HepG2 (cell line): ENCODE measurements around the gene ABCB9. TPM values are rescaled to one million over a fixed set of nuclear protein-coding genes. Genes with fewer than 3 reads are reported as not detected.

ENCODE experiments used
- DPF2 ChIP-seq: sonication (generic); formaldehyde crosslinking; IDR thresholded peaks from 2 replicates; pipeline ENCODE4 v1.4.0; 2020; ENCODE audit warnings: mild to moderate bottlenecking, low read depth, missing genetic modification reagents, borderline replicate concordance
- EP300 ChIP-seq, 3 experiments: sonication (generic) in 1 of 3; formaldehyde crosslinking in 1 of 3; IDR thresholded peaks; 2 replicates each; pipeline versions ENCODE4 v1.5.1 to v1.6.1; 2011 to 2020; ENCODE audit warnings: low read depth in 2 of 3, low read length in 2 of 3, borderline replicate concordance in 1 of 3, improper control_type of control experiment in 1 of 3, mild to moderate bottlenecking in 1 of 3, missing genetic modification reagents in 1 of 3, moderate library complexity in 1 of 3
- HOXA5 ChIP-seq: sonication (generic); formaldehyde crosslinking; IDR thresholded peaks from 2 replicates; pipeline ENCODE4 v1.4.0; 2020; ENCODE audit warnings: missing genetic modification reagents
- MZF1 ChIP-seq: sonication (generic); formaldehyde crosslinking; IDR thresholded peaks from 2 replicates; pipeline ENCODE4 v1.8.1; 2023; ENCODE audit warnings: mild to moderate bottlenecking, missing genetic modification reagents, borderline replicate concordance
- NFYB ChIP-seq: sonication (generic); formaldehyde crosslinking; IDR thresholded peaks from 2 replicates; pipeline ENCODE4 v1.4.0; 2020; ENCODE audit warnings: missing genetic modification reagents
- POLR2A ChIP-seq, 2 experiments: IDR thresholded peaks; 2 replicates each; pipeline ENCODE4 v1.6.1; 2011; ENCODE audit warnings: low read depth in 2 of 2, low read length in 2 of 2, mild to moderate bottlenecking in 1 of 2, moderate library complexity in 1 of 2; ENCODE audit not compliant: insufficient read depth in 1 of 2
- REL ChIP-seq: sonication (generic); formaldehyde crosslinking; conservative IDR thresholded peaks from 2 replicates; pipeline ENCODE4 v1.8.0; 2022; ENCODE audit warnings: mild to moderate bottlenecking, missing genetic modification reagents, moderate library complexity
- RXRB ChIP-seq: IDR thresholded peaks from 2 replicates; pipeline ENCODE4 v1.6.1; 2016; ENCODE audit warnings: borderline replicate concordance, missing genetic modification reagents, missing compliant biosample characterization
- SMAD3 ChIP-seq: sonication (generic); formaldehyde crosslinking; IDR thresholded peaks from 2 replicates; pipeline ENCODE4 v1.4.0; 2020; ENCODE audit warnings: missing genetic modification reagents
- YEATS4 ChIP-seq: sonication (generic); formaldehyde crosslinking; IDR thresholded peaks from 2 replicates; pipeline ENCODE4 v1.4.0; 2020; ENCODE audit warnings: missing genetic modification reagents, borderline replicate concordance
- ZBTB1 ChIP-seq: sonication (generic); formaldehyde crosslinking; IDR thresholded peaks from 2 replicates; pipeline ENCODE4 v1.4.0; 2020; ENCODE audit warnings: missing genetic modification reagents, borderline replicate concordance
- ZNF264 ChIP-seq: sonication (generic); formaldehyde crosslinking; IDR thresholded peaks from 2 replicates; pipeline ENCODE4 v1.4.0; 2020; ENCODE audit warnings: missing genetic modification reagents
- ZNF337 ChIP-seq: sonication (generic); formaldehyde crosslinking; IDR thresholded peaks from 2 replicates; pipeline ENCODE4 v1.5.1; 2020; ENCODE audit warnings: missing genetic modification reagents, low read depth, mild to moderate bottlenecking, borderline replicate concordance
- ZNF605 ChIP-seq: sonication (generic); formaldehyde crosslinking; IDR thresholded peaks from 2 replicates; pipeline ENCODE4 v1.8.0; 2022; ENCODE audit warnings: mild to moderate bottlenecking, missing genetic modification reagents
- ZNF615 ChIP-seq: sonication (generic); formaldehyde crosslinking; IDR thresholded peaks from 2 replicates; pipeline ENCODE4 v1.5.0; 2020; ENCODE audit warnings: mild to moderate bottlenecking, missing genetic modification reagents, borderline replicate concordance
- ZNF775 ChIP-seq: sonication (generic); formaldehyde crosslinking; IDR thresholded peaks from 2 replicates; pipeline ENCODE4 v1.4.0; 2020; ENCODE audit warnings: missing genetic modification reagents, mild to moderate bottlenecking, moderate library complexity, borderline replicate concordance
- ZNF879 ChIP-seq: sonication (generic); formaldehyde crosslinking; IDR thresholded peaks from 2 replicates; pipeline ENCODE4 v1.8.1; 2023; ENCODE audit warnings: missing genetic modification reagents
- polyA plus RNA-seq, 8 experiments: library from polyadenylated mRNA; depleted of rRNA in 3 of 8; stranded (reverse) in 7 of 8; unstranded in 1 of 8; fragments of >200 nt; fragmentation: Illumina TruSeq in 4 of 8; extraction: Trizol in 4 of 8; gene quantifications; 2 replicates each; pipeline versions ENCODE4 v1.2.1 to v1.2.3, GENCODE V29; 2011 to 2016; ENCODE audit warnings: low read depth in 4 of 8, missing spikeins in 1 of 8, mixed read lengths in 1 of 8; ENCODE audit not compliant: insufficient read depth in 1 of 8
- total RNA-seq, 5 experiments: library from RNA; depleted of rRNA; stranded (reverse); fragments of >200 nt; fragmentation: Illumina TruSeq; extraction: Trizol; gene quantifications; 2 replicates each; pipeline ENCODE4 v1.2.3, GENCODE V29; 2016; ENCODE audit warnings: low read depth in 1 of 5
- TF ChIP-seq, protein P1 (sequence below): sonication (generic); formaldehyde crosslinking; IDR thresholded peaks from 2 replicates; pipeline ENCODE4 v1.4.0; 2020; ENCODE audit warnings: missing genetic modification reagents
- TF ChIP-seq, protein P2 (sequence below): sonication (generic); formaldehyde crosslinking; conservative IDR thresholded peaks from 2 replicates; pipeline ENCODE4 v1.8.0; 2022; ENCODE audit warnings: mild to moderate bottlenecking, moderate library complexity, missing genetic modification reagents
- TF ChIP-seq, protein P3 (sequence below): IDR thresholded peaks from 2 replicates; pipeline ENCODE4 v1.6.1; 2012; ENCODE audit warnings: inconsistent platforms
- TF ChIP-seq, protein P4 (sequence below): sonication (generic); formaldehyde crosslinking; IDR thresholded peaks from 2 replicates; pipeline ENCODE4 v1.4.0; 2020; ENCODE audit warnings: missing genetic modification reagents

ABCB9 gene
- total and polyA plus RNA-seq, 2 of the 13 experiments (the other 11 are each of a cell fraction or from before 2014, with no cell fraction given), result 5.1 to 6.0 TPM

DNA sequence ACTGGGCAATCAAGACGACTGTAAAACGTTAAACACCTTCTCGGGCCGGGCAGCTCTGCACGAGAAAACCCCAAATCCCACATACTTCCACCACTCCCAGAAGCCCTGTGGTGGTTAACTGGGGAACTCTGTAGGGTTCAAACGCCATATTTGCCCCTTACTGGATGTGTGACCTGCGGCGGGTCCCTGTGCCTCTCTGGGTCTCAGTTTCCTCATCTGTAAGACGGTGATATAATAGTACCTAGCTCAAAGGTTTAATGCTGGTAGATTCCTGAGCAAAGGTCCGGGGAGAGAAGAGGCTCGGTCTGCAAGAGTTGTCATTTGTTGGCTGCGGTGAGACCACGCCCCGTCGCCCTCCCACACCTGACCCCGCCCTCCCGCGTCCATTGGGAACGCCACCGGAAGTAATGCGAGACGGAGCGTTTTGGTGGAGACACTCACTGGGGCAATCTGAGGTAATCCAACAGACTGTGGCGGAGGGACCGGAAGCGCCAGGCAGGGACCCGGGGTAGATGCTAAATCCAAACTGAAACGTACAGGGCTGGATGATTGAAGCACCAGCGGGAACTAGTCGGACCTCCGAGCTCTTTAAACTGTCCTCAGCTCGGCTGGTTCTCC is 8.1 kb upstream of the ABCB9 start (continued):
- TF ChIP-seq, protein P1, sequence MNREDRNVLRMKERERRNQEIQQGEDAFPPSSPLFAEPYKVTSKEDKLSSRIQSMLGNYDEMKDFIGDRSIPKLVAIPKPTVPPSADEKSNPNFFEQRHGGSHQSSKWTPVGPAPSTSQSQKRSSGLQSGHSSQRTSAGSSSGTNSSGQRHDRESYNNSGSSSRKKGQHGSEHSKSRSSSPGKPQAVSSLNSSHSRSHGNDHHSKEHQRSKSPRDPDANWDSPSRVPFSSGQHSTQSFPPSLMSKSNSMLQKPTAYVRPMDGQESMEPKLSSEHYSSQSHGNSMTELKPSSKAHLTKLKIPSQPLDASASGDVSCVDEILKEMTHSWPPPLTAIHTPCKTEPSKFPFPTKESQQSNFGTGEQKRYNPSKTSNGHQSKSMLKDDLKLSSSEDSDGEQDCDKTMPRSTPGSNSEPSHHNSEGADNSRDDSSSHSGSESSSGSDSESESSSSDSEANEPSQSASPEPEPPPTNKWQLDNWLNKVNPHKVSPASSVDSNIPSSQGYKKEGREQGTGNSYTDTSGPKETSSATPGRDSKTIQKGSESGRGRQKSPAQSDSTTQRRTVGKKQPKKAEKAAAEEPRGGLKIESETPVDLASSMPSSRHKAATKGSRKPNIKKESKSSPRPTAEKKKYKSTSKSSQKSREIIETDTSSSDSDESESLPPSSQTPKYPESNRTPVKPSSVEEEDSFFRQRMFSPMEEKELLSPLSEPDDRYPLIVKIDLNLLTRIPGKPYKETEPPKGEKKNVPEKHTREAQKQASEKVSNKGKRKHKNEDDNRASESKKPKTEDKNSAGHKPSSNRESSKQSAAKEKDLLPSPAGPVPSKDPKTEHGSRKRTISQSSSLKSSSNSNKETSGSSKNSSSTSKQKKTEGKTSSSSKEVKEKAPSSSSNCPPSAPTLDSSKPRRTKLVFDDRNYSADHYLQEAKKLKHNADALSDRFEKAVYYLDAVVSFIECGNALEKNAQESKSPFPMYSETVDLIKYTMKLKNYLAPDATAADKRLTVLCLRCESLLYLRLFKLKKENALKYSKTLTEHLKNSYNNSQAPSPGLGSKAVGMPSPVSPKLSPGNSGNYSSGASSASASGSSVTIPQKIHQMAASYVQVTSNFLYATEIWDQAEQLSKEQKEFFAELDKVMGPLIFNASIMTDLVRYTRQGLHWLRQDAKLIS, result peak; percentile 80; the same call in 1 of the 2 replicates
- TF ChIP-seq MZF1 (CRISPR knock-in tag), result no peak
- TF ChIP-seq ZNF775 (CRISPR knock-in tag), result no peak
- TF ChIP-seq DPF2 (CRISPR knock-in tag), result no peak
- no peak for TF ChIP-seq REL (CRISPR knock-in tag)
- TF ChIP-seq ZNF264 (CRISPR knock-in tag), result 0 out of 2 replicates have a peak, but pooled peaks have one; percentile 58
- TF ChIP-seq YEATS4 (CRISPR knock-in tag), result peak; percentile 56; the same call in 1 of the 2 replicates
- TF ChIP-seq ZNF337 (CRISPR knock-in tag), result no peak
- peak; percentile 64; the same call in 1 of the 2 replicates for TF ChIP-seq HOXA5 (CRISPR knock-in tag)
- TF ChIP-seq, protein P2, sequence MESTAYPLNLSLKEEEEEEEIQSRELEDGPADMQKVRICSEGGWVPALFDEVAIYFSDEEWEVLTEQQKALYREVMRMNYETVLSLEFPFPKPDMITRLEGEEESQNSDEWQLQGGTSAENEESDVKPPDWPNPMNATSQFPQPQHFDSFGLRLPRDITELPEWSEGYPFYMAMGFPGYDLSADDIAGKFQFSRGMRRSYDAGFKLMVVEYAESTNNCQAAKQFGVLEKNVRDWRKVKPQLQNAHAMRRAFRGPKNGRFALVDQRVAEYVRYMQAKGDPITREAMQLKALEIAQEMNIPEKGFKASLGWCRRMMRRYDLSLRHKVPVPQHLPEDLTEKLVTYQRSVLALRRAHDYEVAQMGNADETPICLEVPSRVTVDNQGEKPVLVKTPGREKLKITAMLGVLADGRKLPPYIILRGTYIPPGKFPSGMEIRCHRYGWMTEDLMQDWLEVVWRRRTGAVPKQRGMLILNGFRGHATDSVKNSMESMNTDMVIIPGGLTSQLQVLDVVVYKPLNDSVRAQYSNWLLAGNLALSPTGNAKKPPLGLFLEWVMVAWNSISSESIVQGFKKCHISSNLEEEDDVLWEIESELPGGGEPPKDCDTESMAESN (CRISPR knock-in tag), result 0 out of 2 replicates have a peak, but pooled peaks have one; percentile 8
- no peak for TF ChIP-seq ZNF879 (CRISPR knock-in tag)
- 0 out of 2 replicates have a peak, but pooled peaks have one; percentile 31 for TF ChIP-seq ZNF605 (CRISPR knock-in tag)
- TF ChIP-seq, protein P3, sequence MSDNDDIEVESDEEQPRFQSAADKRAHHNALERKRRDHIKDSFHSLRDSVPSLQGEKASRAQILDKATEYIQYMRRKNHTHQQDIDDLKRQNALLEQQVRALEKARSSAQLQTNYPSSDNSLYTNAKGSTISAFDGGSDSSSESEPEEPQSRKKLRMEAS, result peak; percentile 54; the same call in 1 of the 2 replicates
- TF ChIP-seq ZNF615 (CRISPR knock-in tag), result no peak
- peak in 1 of 2 experiments; percentile 43; a peak in 1 of 4 replicates for TF ChIP-seq POLR2A (IDR thresholded peaks at IDR 0.05; ENCODE audit: insufficient read depth in 1 of 2, low read depth in 2 of 2, low read length in 2 of 2)
- peak; percentile 97 for TF ChIP-seq RXRB (CRISPR knock-in tag)
- peak; percentile 67 for TF ChIP-seq NFYB
- TF ChIP-seq ZBTB1, result 0 out of 2 replicates have a peak, but pooled peaks have one; percentile 37
- TF ChIP-seq EP300 (IDR thresholded peaks at IDR 0.05; ENCODE audit: low read depth in 2 of 2, low read length in 2 of 2), result no peak; a peak in 1 of 4 replicates
- TF ChIP-seq EP300 (CRISPR knock-in tag; IDR thresholded peaks at IDR 0.05; ENCODE audit: borderline replicate concordance), result 0 out of 2 replicates have a peak, but pooled peaks have one; percentile 28
- TF ChIP-seq SMAD3 (CRISPR knock-in tag), result no peak
- TF ChIP-seq, protein P4, sequence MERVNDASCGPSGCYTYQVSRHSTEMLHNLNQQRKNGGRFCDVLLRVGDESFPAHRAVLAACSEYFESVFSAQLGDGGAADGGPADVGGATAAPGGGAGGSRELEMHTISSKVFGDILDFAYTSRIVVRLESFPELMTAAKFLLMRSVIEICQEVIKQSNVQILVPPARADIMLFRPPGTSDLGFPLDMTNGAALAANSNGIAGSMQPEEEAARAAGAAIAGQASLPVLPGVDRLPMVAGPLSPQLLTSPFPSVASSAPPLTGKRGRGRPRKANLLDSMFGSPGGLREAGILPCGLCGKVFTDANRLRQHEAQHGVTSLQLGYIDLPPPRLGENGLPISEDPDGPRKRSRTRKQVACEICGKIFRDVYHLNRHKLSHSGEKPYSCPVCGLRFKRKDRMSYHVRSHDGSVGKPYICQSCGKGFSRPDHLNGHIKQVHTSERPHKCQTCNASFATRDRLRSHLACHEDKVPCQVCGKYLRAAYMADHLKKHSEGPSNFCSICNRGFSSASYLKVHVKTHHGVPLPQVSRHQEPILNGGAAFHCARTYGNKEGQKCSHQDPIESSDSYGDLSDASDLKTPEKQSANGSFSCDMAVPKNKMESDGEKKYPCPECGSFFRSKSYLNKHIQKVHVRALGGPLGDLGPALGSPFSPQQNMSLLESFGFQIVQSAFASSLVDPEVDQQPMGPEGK, result peak; percentile 65
